Caki2 (cell line): ENCODE results near the gene PDIA5. TPM values are rescaled to one million over a fixed set of nuclear protein-coding genes. Genes with fewer than 3 reads are reported as not detected.

Experiments used
- DNase-seq: peaks from one replicate; pipeline ENCODE4 v3.0.0-alpha.2; 2015; ENCODE audit warnings: low read depth
- in situ Hi-C: cut with HindIII; loops from 2 replicates; pipeline ENCODE4 v1.10.0; 2016; ENCODE audit warnings: low sequenced_read_pairs, low pct_unique_long_range_greater_than_20kb, mixed read lengths
- total RNA-seq: library from RNA; depleted of rRNA; stranded (reverse); fragments of >200 nt; shearing (Covaris generic); gene quantifications from 2 replicates; pipeline ENCODE4 v1.2.3, GENCODE V29; 2014; ENCODE audit warnings: low replicate concordance

The PDIA5 gene
- total RNA-seq, 1 experiment from 2014 or later, result 13.3 TPM

GRCh38 chr3:123036352-123037014 lies 30.3 kb upstream of the PDIA5 start:
- DNase-seq, result no peak
- in situ Hi-C loops, result loop anchor here (25.0 kb wide), 1 partner anchor 124 kb away; no protein-coding TSS in a partner anchor

DNA sequence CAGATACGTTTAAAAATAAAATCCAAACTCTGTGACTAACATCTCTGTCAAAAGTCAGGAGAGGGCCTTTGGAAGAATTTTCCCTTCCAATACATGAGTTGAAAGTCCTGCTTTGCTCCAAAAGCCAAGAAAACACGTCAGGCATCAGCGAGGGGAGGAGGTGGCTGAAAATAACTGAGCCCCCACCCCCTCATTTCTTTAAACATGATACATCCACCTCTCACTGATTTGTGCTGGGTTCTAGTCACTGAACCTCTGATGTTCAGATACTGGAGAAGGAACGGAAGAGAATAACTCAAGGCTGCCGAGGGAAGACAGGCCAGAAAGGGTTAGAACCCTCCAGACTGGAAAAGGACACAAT lies 29.8 kb upstream of the PDIA5 start:
- no peak for DNase-seq
- in situ Hi-C loops, result loop anchor here (25.0 kb wide), 1 partner anchor 125 kb away; no protein-coding TSS in a partner anchor

DNA sequence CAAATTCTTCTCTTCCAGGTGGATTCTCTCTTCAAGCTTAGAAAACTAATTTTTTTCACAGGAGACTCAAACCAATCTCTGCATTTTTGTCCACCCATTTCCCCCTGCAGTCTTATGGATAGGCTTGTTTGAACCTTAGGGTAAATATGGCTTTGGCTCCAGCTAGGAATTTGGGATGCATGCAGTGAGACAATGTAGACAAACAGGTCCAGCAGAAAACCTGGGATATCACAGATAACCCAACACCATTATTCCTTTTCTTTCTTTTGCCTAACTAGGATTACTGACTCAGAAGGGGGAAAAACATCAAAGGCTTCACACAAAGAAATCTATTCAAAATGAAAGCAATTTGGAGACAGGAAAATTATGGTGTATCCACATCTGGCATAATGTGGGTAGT lies 28.1 kb upstream of the PDIA5 start:
- in situ Hi-C loops, result loop anchor here (25.0 kb wide), 1 partner anchor 126 kb away; no protein-coding TSS in a partner anchor
- no peak for DNase-seq

GRCh38 chr3:123039178-123039577 lies 27.6 kb upstream of the PDIA5 start:
- no peak for DNase-seq
- in situ Hi-C loops, result loop anchor here (25.0 kb wide), 1 partner anchor 127 kb away; no protein-coding TSS in a partner anchor

DNA sequence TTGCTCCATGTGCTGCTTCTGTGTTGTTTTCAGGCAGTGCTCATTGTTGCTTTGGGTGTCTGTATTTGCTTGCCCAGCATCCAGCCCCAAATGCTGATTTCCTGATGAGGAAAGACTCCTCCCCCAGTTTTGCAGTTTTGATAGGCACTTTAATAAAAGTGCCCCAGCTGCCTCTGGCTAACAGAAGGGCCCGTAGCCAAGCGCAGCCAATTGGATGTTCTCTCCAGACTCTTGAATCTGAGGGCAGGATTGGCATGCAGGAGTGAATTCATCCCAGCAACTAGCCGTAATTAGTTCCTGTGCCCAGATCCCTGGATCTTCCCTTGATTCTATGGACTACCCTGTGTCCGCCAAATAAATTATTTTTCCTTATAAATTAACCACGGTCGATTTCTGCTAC lies 24.4 kb upstream of the PDIA5 start:
- no peak for DNase-seq
- in situ Hi-C loops, result loop anchor here (25.0 kb wide), 1 partner anchor 130 kb away; no protein-coding TSS in a partner anchor

DNA sequence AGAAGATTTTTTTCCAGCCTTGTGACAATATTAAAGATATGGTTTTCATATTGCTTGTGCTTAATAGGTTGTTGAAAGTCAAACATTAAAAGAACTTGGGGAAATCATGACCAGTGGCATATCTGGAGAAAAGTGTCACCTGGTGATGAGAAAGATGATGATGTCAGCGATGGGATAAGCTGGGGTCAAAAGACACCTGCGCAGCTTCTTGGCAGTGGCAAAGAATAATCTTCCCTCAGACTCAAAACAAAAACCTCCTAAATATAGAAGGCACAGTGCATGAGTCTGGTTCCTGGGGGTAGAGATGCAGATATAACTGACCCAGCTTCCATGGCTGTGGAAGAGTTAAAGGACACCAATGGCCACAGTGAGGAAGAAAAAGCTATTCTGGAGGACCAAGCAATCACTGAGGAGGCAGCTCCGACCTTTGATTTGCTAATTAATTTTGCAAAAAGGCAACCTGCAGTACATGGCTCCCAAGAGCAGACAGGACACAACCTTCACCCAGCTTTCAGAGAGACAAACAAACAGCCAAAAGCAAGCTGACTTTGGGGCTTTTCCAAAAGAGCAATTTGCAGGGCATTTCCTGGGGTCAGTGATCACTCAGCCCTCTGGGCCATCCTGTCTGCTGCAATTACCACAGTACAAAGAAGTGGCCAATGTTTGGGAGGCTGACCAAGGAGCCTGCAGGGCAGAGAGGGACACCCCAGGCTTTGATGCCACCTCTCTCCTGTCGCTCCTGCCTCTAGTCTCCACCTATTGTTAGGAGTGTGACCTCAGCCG lies 21.7 kb upstream of the PDIA5 start:
- in situ Hi-C loops, result loop anchor here (25.0 kb wide), 1 partner anchor 133 kb away; no protein-coding TSS in a partner anchor
- DNase-seq, result no peak

DNA sequence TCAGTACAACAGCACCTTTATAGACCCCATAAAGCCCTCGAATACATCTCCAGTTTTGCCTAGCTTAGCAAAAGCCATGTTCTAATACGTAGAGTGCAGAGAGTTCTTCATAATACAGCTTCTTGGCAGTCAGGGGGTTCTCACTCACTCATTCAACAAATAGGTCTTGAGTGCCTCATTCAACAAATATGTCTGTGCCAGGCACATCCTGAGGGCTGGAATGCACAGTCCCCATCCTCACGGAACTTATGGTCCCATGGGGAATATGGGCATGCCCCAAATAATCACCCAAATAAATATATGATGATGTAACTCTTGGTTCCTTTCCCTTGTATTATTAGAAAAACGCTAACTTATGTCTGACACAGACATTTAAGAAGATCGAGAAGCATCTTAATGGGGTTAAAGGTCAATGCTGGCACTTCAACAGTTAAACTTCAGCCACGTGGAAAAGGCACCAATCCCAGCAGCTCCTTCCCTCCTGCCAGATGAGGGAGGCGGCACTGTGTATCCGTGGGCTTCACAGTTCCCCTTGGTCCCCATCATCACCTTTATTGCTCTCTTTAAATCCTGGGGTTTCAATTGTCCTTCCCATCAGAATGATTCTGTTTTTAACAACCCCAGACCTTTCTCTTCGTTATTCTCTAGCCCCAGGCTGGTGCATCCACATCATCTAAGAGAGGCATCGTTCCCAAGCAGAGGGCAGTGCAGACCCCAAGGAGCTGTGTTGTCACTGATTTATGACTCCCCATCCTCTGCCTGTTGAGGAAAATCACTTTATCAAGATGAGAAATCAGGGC lies 20.4 kb upstream of the PDIA5 start:
- DNase-seq, result no peak
- in situ Hi-C loops, result loop anchor here (25.0 kb wide), 1 partner anchor 134 kb away; no protein-coding TSS in a partner anchor

DNA sequence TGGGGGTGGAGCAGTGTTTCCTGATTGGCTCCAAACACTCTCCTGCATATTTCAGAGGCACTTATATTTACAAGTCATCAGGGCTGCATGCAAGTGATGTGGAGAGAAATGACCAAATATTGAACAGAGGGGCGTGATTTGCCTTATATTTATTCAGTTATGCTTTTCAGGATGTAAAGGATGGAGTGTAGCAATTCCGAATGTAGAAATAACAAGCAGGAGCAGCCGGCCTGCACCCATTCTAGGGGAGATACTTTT lies 19.8 kb upstream of the PDIA5 start:
- in situ Hi-C loops, result loop anchor here (25.0 kb wide), 1 partner anchor 135 kb away; no protein-coding TSS in a partner anchor
- no peak for DNase-seq

GRCh38 chr3:123048480-123049237 lies 18.2 kb upstream of the PDIA5 start:
- in situ Hi-C loops, result loop anchor here (25.0 kb wide), 1 partner anchor 136 kb away; no protein-coding TSS in a partner anchor
- DNase-seq, result no peak

DNA sequence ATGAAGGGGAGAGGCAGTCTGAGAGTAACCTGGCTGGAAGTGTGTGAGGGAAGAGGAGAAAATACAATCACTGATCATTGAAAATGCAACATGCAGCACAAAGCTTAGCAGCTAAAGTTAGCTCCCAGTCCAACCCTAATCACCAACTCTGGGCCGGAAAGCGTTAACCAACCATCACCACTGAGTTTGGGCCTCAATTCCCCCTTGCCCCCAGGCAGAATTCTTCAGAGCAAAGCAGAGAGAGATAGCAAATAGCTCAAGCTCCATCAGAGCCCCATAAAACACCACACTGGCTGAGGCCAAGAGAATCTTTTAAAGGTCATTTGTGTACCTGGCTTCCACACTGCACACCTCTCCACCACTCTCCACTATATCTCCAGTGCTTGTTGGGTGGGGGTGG lies 16.2 kb upstream of the PDIA5 start:
- DNase-seq, result no peak
- in situ Hi-C loops, result no loop called here

- no peak for DNase-seq
- in situ Hi-C loops, result no loop called here
These were observed 13.7 kb upstream of the PDIA5 start for GRCh38 chr3:123053107-123053506.

DNA sequence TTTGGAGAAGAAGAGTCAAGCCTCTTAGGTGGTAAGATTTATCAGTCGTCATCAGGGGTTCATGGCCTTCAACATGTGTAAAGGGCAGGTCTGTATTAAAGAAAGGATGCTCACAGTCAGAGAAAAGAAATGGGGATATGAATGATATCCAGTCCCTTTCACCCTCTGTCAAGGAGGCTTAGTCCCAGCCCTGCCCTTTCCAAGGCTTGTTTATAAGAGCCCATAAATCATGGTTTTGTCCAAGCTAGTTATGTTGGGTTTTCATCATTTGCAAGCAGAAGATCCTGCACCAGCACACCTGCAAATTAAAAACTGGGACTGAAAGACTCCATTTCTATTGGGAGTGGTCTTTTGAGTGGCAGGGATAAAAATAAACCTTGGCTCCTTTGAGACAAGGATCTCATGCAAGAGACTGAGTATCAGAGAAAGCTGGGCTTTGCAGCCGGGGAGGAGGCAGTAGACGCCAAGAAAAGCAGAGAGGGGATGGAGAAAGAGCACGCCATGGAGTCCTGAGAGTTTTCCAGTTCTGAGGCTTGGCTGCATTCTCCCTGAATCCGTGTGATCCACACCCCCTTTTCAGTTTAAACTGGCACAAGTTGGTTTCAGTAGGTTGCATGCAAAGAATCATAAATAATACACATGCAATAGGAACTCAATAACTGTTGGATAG lies 12.6 kb upstream of the PDIA5 start:
- in situ Hi-C loops, result no loop called here
- DNase-seq, result no peak

GRCh38 chr3:123054931-123055330 lies 11.9 kb upstream of the PDIA5 start:
- in situ Hi-C loops, result no loop called here
- no peak for DNase-seq

DNA sequence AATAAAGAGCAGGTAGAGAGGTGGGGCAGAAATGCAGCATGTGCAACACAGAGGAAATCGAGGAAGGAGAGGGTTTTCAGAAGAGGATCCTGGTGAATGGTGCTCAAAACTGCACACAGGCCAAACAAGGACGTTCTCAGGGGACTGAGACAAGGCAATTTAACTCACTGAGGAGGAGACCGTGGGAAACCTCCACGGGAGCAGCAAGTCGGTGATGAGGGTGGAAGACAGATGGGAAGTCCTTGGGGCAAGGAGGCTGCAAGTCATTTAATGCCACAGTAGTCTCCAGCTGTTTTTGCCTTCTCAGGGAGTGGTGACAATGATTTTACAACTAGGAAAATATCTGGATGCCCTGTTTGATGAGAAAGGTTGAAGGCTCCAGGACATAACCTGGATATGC lies 11.5 kb upstream of the PDIA5 start:
- no peak for DNase-seq
- in situ Hi-C loops, result no loop called here

DNA sequence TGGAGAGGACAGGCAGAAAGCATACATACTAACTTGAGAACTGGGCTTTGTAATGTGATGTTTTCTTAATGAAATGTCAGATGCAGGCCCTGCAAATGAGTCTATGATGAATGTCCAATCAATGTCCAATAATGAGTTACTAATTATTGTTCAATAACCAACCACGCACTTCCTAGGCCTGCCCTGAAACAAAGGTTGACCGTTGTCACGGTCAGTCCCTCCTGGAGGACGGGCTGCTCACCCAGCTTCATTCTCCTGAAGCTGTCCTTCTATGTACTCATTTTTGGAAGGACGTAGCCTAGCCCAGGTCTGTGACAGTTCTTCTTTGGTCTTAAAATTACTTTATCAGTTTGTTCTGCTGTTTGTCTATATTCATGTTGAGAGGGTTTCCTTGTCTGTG lies 8.3 kb upstream of the PDIA5 start:
- in situ Hi-C loops, result no loop called here
- DNase-seq, result no peak

DNA sequence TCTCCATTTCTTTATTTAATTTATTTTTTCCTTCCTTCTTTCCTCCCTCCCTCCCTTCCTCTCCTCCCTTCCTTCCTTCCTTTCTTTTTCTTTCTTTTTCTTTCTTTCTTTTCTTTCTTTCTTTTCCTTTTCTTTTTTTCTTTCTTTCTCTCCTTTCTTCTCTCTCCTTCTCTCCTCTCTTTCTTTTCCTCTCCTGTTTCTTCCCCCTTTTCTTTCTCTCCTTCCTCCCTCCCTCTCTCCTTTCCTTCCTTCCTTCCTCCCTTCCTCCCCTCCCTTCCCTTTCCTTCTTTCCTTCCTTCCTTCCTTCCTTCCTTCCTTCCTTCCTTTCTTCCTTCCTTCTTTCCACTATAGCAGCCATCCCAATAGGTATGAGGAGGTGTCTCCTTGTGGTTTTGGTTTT lies 6.8 kb upstream of the PDIA5 start:
- no peak for DNase-seq
- in situ Hi-C loops, result no loop called here

DNA sequence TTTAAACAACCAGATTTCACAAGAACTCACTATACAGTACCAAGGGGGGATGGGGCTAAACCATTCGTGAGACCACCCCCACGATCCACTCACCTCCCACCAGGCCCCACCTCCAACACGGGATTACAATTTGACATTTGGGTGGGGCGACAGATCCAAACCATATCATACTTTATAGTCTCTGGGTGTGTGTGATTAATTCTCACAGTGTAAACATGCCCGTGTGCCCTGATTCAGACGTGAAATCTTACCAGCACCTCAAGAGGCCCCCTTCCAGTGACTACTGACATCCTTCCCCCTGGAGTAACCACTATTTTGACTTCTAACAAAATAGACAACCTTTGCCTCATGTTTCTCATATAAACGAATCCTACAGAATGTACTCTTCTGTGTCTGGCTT lies 5.0 kb upstream of the PDIA5 start:
- in situ Hi-C loops, result no loop called here
- DNase-seq, result no peak

DNA sequence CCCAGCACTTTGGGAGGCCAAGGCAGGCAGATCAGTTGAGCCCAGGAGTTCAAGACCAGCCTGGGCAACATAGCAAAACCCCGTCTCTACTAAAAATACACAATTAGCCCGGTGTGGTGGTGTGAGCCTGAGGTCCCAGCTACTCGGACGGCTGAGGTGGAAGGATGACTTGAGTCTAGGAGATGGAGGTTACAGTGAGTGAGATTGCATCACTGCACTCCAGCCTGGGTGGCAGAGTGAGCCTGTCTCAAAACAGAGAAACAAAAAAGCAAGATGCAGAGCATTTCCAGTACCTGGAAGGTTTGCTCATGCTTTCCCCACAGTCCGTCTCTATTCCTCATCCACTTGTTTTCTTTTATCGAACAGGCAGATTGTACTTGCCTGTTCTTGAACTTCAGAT lies 3.8 kb upstream of the PDIA5 start:
- in situ Hi-C loops, result no loop called here

More for the DNA sequence above, 3.8 kb upstream of the PDIA5 start:
- DNase-seq, result no peak
